K562 (cell line): ENCODE data around the gene PID1. TPM values are rescaled to one million over a fixed set of nuclear protein-coding genes. Genes with fewer than 3 reads are reported as not detected.

ENCODE experiments used
- ATAC-seq: fragments of 200-7000 bp; cut with Tn5 transposase; 3 replicates; pipeline ENCODE4 v1.9.1; 2020; ENCODE audit warnings: moderate library complexity
- BruUV-seq: library from RNA; stranded (reverse); fragments of 400-500 nt; replicated peaks from 2 replicates; lab custom pipeline; 2021; lab: Mats Ljungman, UMichigan
- CTCF ChIA-PET: fragments of 300-600 bp; formaldehyde crosslinking; extraction: SDS; loops from one replicate; lab custom pipeline; 2021; ENCODE audit warnings: low intra/inter-chr PET ratio; lab: Yijun Ruan, JAX
- POLR2A ChIA-PET: fragments of 300-600, 350-650 bp; sonication (Branson Sonifier 250); formaldehyde crosslinking; extraction: SDS; loops from one replicate; lab custom pipeline; 2021; ENCODE audit warnings: antibody characterized with exemption, inconsistent platforms; lab: Yijun Ruan, JAX
- DNase-seq, 4 experiments: peaks; one replicate each; pipeline versions ENCODE4 v3.0.0 to v3.0.0-alpha.2; 2011 to 2018; ENCODE audit warnings: low spot score in 3 of 4, mixed read lengths in 3 of 4; ENCODE audit errors: extremely low read depth in 1 of 4
- FAIRE-seq: peaks from 2 replicates; lab custom pipeline; 2011; peaks lifted over from hg19 to GRCh38; lab: Jason Lieb, UNC
- H2AFZ ChIP-seq: 2 replicates; pipeline ENCODE4 v1.6.0; 2011; ENCODE audit warnings: low read depth, low read length, control low read depth, inconsistent platforms
- H3K27ac ChIP-seq: fragments of 200-600 bp; 3 replicates; pipeline ENCODE4 v1.8.0; 2011; ENCODE audit warnings: low read depth, mild to moderate bottlenecking, control low read depth, inconsistent platforms, low read length, moderate library complexity, mixed read lengths; ENCODE audit errors: extremely low read depth
- H3K27me3 ChIP-seq, 2 experiments: fragments of 300-600 bp in 1 of 2; 2 replicates in 1 of 2; 3 replicates in 1 of 2; pipeline versions ENCODE4 v1.6.0 to v1.8.0; 2011; ENCODE audit warnings: inconsistent platforms in 2 of 2, low read length in 2 of 2, mild to moderate bottlenecking in 1 of 2, mixed read lengths in 1 of 2, moderate library complexity in 1 of 2; ENCODE audit not compliant: control insufficient read depth in 2 of 2, insufficient read depth in 2 of 2
- H3K36me3 ChIP-seq: fragments of 300-600 bp; 3 replicates; pipeline ENCODE4 v1.8.0; 2011; ENCODE audit warnings: mild to moderate bottlenecking, low read length, inconsistent platforms; ENCODE audit not compliant: control insufficient read depth, insufficient read depth
- H3K4me1 ChIP-seq, 2 experiments: fragments of 200-600 bp in 1 of 2; replicated peaks in 1 of 2; 2 replicates in 1 of 2; 3 replicates in 1 of 2; pipeline versions ENCODE4 v1.5.1 to v1.8.0; 2011; ENCODE audit warnings: inconsistent platforms in 2 of 2, low read length in 2 of 2, mild to moderate bottlenecking in 1 of 2, mixed read lengths in 1 of 2, moderate library complexity in 1 of 2; ENCODE audit not compliant: control insufficient read depth in 2 of 2, insufficient read depth in 2 of 2
- H3K4me2 ChIP-seq: 2 replicates; pipeline ENCODE4 v1.6.1; 2011; ENCODE audit warnings: low read length, control low read depth, inconsistent platforms, mixed read lengths; ENCODE audit not compliant: insufficient read depth
- H3K4me3 ChIP-seq: fragments of 200-600 bp; sonication (generic), shearing (Covaris generic); 2 replicates; pipeline ENCODE4 v1.5.1; 2016; ENCODE audit warnings: control low read depth, inconsistent platforms
- H3K79me2 ChIP-seq: fragments of 200-600 bp; 3 replicates; pipeline ENCODE4 v1.8.0; 2011; ENCODE audit warnings: low read length, inconsistent platforms; ENCODE audit not compliant: control insufficient read depth, insufficient read depth
- H3K9ac ChIP-seq, 2 experiments: 2 replicates each; pipeline versions ENCODE4 v1.6.0 to v1.6.1; 2011; ENCODE audit warnings: low read depth in 2 of 2, low read length in 2 of 2, control low read depth in 1 of 2, inconsistent platforms in 1 of 2, mild to moderate bottlenecking in 1 of 2, mixed read lengths in 1 of 2; ENCODE audit not compliant: insufficient read depth in 1 of 2
- H3K9me1 ChIP-seq: one replicate; pipeline ENCODE4 v1.6.0; 2011; ENCODE audit warnings: inconsistent platforms, mild to moderate bottlenecking, low read length, moderate library complexity; ENCODE audit not compliant: control insufficient read depth, insufficient read depth
- H3K9me3 ChIP-seq: replicated peaks from 2 replicates; pipeline ENCODE4 v1.5.1; 2011; ENCODE audit warnings: low read depth, low read length, inconsistent platforms; ENCODE audit not compliant: control insufficient read depth, insufficient read depth
- H4K20me1 ChIP-seq: replicated peaks from 2 replicates; pipeline ENCODE4 v1.6.1; 2011; ENCODE audit warnings: low read length, inconsistent platforms, mixed read lengths; ENCODE audit not compliant: control insufficient read depth, insufficient read depth
- ZNF717 ChIP-seq: fragments of 250-450 bp; sonication (Bioruptor Pico); IDR thresholded peaks from 2 replicates; pipeline ENCODE4 v1.5.0; 2021
- WGBS: fragments of 100-300 bp; shearing (Covaris generic); methylation state at CpG from one replicate; pipeline ENCODE4 v1.1.6; 2016; ENCODE audit warnings: low coverage, mixed read lengths; ENCODE audit not compliant: insufficient coverage; ENCODE audit errors: missing lambda C conversion rate; 5-methylcytosine and 5-hydroxymethylcytosine counted together
- in situ Hi-C: fragments of 300-500 bp; cut with MboI; formaldehyde crosslinking; loops from 4 replicates; pipeline ENCODE4 v1.15.0; 2018; ENCODE audit warnings: inconsistent platforms, mixed read lengths
- intact Hi-C: fragments of 100-400 bp; cut with micrococcal nuclease; formaldehyde crosslinking; loops from 2 replicates; pipeline ENCODE4 v1.14.2; 2022
- polyA plus RNA-seq, 8 experiments: library from polyadenylated mRNA; depleted of rRNA in 4 of 8; stranded (reverse) in 5 of 8; unstranded in 3 of 8; fragments of >200 nt; fragmentation: Nextera tagmentation in 2 of 8; fragmentation: Illumina TruSeq in 1 of 8; extraction: Ambion mirVana in 2 of 8; extraction: Trizol in 1 of 8; gene quantifications; 2 replicates each; pipeline versions ENCODE4 v1.2.1 to v1.2.3, GENCODE V29; 2011 to 2014; ENCODE audit warnings: inconsistent platforms in 1 of 8, missing spikeins in 1 of 8
- total RNA-seq, 7 experiments: library from RNA; depleted of rRNA in 6 of 7; stranded (reverse); fragments of >200 nt in 6 of 7; fragmentation: Illumina TruSeq in 2 of 7; extraction: Trizol in 2 of 7; gene quantifications; 2 replicates each; pipeline versions ENCODE4 v1.2.1 to v1.2.3, GENCODE V29; 2011 to 2021; ENCODE audit warnings: low replicate concordance in 1 of 7
- TF ChIP-seq, protein P1 (sequence below): IDR thresholded peaks from 3 replicates; pipeline ENCODE4 v1.6.1; 2011; ENCODE audit warnings: borderline replicate concordance, mild to moderate bottlenecking, moderate library complexity; ENCODE audit not compliant: insufficient read length; ENCODE audit errors: extremely low read depth
- TF ChIP-seq, protein P2 (sequence below): IDR thresholded peaks from 2 replicates; pipeline ENCODE4 v1.6.1; 2011; ENCODE audit not compliant: insufficient read length; ENCODE audit errors: extremely low read depth

PID1 gene
- total and polyA plus RNA-seq, 9 of the 15 experiments (the other 6 are each of a cell fraction or from before 2014, with no cell fraction given): not detected

DNA sequence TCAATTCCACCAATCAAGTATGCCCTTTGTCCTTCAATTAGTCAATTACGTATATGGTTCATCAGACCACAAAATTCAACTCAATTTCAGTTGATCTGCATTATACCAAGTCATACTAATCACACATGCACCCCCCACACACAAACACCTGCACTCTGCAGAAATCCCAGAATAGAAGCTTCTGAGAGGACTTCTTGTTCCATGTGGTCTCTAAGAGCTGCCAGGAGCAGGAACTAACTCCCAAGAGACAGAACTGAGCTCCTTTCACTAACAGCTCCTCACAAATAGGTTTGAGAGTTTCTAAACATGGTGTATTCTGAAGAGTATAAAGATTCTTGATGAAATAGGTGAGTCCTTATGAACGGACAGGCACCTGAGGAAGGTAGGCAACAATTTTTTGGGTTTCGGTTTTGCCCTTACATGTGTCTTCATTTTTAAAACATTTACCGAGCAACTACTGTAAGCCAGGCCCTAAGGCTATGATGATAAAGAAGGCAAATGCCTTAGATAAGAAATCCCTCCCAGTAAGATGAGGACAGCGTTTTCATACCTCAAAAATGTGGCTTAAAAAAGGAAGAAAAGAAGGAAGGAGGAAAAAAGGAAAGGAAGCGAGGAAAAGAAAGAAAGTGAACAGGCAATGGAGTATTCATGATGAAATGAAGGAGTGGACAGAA lies 183.1 kb downstream of the PID1 start (continued):
- TF ChIP-seq, protein P1, sequence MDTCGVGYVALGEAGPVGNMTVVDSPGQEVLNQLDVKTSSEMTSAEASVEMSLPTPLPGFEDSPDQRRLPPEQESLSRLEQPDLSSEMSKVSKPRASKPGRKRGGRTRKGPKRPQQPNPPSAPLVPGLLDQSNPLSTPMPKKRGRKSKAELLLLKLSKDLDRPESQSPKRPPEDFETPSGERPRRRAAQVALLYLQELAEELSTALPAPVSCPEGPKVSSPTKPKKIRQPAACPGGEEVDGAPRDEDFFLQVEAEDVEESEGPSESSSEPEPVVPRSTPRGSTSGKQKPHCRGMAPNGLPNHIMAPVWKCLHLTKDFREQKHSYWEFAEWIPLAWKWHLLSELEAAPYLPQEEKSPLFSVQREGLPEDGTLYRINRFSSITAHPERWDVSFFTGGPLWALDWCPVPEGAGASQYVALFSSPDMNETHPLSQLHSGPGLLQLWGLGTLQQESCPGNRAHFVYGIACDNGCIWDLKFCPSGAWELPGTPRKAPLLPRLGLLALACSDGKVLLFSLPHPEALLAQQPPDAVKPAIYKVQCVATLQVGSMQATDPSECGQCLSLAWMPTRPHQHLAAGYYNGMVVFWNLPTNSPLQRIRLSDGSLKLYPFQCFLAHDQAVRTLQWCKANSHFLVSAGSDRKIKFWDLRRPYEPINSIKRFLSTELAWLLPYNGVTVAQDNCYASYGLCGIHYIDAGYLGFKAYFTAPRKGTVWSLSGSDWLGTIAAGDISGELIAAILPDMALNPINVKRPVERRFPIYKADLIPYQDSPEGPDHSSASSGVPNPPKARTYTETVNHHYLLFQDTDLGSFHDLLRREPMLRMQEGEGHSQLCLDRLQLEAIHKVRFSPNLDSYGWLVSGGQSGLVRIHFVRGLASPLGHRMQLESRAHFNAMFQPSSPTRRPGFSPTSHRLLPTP: no peak
- no peak for TF ChIP-seq ZNF717 (CRISPR knock-in tag)

DNA sequence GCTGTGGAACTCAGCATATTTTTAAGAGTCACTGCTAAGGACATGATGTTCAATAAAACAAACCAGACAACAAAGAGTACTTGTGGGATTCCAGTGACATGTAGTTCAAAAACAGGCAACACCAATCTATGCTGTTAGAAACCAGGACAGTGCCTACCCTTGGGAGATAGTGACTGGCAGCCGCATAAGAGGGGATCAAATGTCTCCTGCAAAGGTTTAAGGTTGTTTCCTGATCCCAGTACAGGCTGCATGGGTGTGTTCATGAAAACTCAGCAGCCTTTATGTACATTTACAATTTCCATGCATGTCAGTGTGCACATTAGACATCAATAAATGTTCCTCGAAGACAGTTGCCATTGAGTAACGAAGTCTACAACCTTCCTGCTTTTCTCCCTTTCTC lies 183.8 kb downstream of the PID1 start:
- DNase-seq (no peak), ATAC-seq (no peak), FAIRE-seq (no peak)
- H3K27ac ChIP-seq: no peak overlapping the region
- ChIA-PET CTCF (no interaction called here), POLR2A (no interaction called here)
- no peaks in the 10 kb centered on the region for H3K9me3 ChIP-seq
- no TSS peak for BruUV-seq
- no peaks in the 10 kb centered on the region for H3K36me3 ChIP-seq
- H3K27me3 ChIP-seq: no peaks in the 10 kb centered on the region
- no peak overlapping the region for H3K4me3 ChIP-seq
- intact Hi-C loops (no loop called here), in situ Hi-C loops (no loop called here)
- no peaks in the 10 kb centered on the region for H4K20me1 ChIP-seq
- no peak overlapping the region for H3K4me2 ChIP-seq
- TF ChIP-seq, protein P2, sequence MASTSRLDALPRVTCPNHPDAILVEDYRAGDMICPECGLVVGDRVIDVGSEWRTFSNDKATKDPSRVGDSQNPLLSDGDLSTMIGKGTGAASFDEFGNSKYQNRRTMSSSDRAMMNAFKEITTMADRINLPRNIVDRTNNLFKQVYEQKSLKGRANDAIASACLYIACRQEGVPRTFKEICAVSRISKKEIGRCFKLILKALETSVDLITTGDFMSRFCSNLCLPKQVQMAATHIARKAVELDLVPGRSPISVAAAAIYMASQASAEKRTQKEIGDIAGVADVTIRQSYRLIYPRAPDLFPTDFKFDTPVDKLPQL: no peak
- no peak overlapping the region for H3K9ac ChIP-seq
- WGBS: 0% methylated on average over 3 of the region's 3 CpGs
- no peaks in the 10 kb centered on the region for H3K79me2 ChIP-seq
- no peak overlapping the region for H2AFZ ChIP-seq
- no peaks in the 10 kb centered on the region for H3K9me1 ChIP-seq
- no peaks in the 10 kb centered on the region for H3K4me1 ChIP-seq
